ENCODE results near the gene PRKN.

Gene PRKN

GRCh38 chr6:161479376-161479775, 1248.2 kb downstream of the PRKN start:
- Histone ChIP-seq H3K4me3 (ENCODE audit: low read length) (no peak overlapping the region), H3K4me1 (ENCODE audit: control insufficient read depth, insufficient read depth, low read length) (no peaks in the 10 kb centered on the region), H3K9ac (ENCODE audit: low read length) (no peak overlapping the region), H3K36me3 (ENCODE audit: control insufficient read depth, insufficient read depth, low read length) (no peaks in the 10 kb centered on the region), H3K27me3 (ENCODE audit: control insufficient read depth, insufficient read depth, low read length) (no peaks in the 10 kb centered on the region), H3K27ac (ENCODE audit: low read depth, low read length) (no peak overlapping the region)

- Histone ChIP-seq H3K4me1 (ENCODE audit: control insufficient read depth, insufficient read depth, low read length) (no peaks in the 10 kb centered on the region), H3K9ac (ENCODE audit: low read length) (no peak overlapping the region), H3K36me3 (ENCODE audit: control insufficient read depth, insufficient read depth, low read length) (no peaks in the 10 kb centered on the region), H3K4me3 (ENCODE audit: low read length) (no peak overlapping the region), H3K27ac (ENCODE audit: low read depth, low read length) (no peak overlapping the region), H3K27me3 (ENCODE audit: control insufficient read depth, insufficient read depth, low read length) (no peaks in the 10 kb centered on the region)
These were observed 1249.6 kb downstream of the PRKN start for GRCh38 chr6:161477876-161478425.

GRCh38 chr6:161476711-161477110, 1250.9 kb downstream of the PRKN start:
- Histone ChIP-seq H3K9ac (ENCODE audit: low read length) (no peak overlapping the region), H3K27me3 (ENCODE audit: control insufficient read depth, insufficient read depth, low read length) (no peaks in the 10 kb centered on the region), H3K4me3 (ENCODE audit: low read length) (no peak overlapping the region), H3K27ac (ENCODE audit: low read depth, low read length) (no peak overlapping the region), H3K4me1 (ENCODE audit: control insufficient read depth, insufficient read depth, low read length) (no peaks in the 10 kb centered on the region), H3K36me3 (ENCODE audit: control insufficient read depth, insufficient read depth, low read length) (no peaks in the 10 kb centered on the region)

GRCh38 chr6:161465403-161465802, 1262.2 kb downstream of the PRKN start:
- Histone ChIP-seq H3K27me3 (ENCODE audit: control insufficient read depth, insufficient read depth, low read length) (no peaks in the 10 kb centered on the region), H3K4me1 (ENCODE audit: control insufficient read depth, insufficient read depth, low read length) (no peaks in the 10 kb centered on the region), H3K4me3 (ENCODE audit: low read length) (no peak overlapping the region), H3K27ac (ENCODE audit: low read depth, low read length) (no peak overlapping the region), H3K9ac (ENCODE audit: low read length) (no peak overlapping the region), H3K36me3 (ENCODE audit: control insufficient read depth, insufficient read depth, low read length) (no peaks in the 10 kb centered on the region)

- Histone ChIP-seq H3K36me3 (ENCODE audit: control insufficient read depth, insufficient read depth, low read length) (no peaks in the 10 kb centered on the region), H3K27me3 (ENCODE audit: control insufficient read depth, insufficient read depth, low read length) (no peaks in the 10 kb centered on the region), H3K4me3 (ENCODE audit: low read length) (no peak overlapping the region), H3K27ac (ENCODE audit: low read depth, low read length) (no peak overlapping the region), H3K9ac (ENCODE audit: low read length) (no peak overlapping the region), H3K4me1 (ENCODE audit: control insufficient read depth, insufficient read depth, low read length) (no peaks in the 10 kb centered on the region)
These were observed 1264.5 kb downstream of the PRKN start for GRCh38 chr6:161463071-161463470.

- Histone ChIP-seq H3K27ac (ENCODE audit: low read depth, low read length) (no peak overlapping the region), H3K27me3 (ENCODE audit: control insufficient read depth, insufficient read depth, low read length) (no peaks in the 10 kb centered on the region), H3K4me1 (ENCODE audit: control insufficient read depth, insufficient read depth, low read length) (no peaks in the 10 kb centered on the region)
These were observed 1265.4 kb downstream of the PRKN start for GRCh38 chr6:161462148-161462547.

GRCh38 chr6:161459008-161459615, 1268.5 kb downstream of the PRKN start:
- H3K36me3 ChIP-seq (ENCODE audit: control insufficient read depth, insufficient read depth, low read length), result no peaks in the 10 kb centered on the region
- H3K4me3 ChIP-seq (ENCODE audit: low read length), result no peak overlapping the region
- no peaks in the 10 kb centered on the region for H3K4me1 ChIP-seq (ENCODE audit: control insufficient read depth, insufficient read depth, low read length)
- H3K9ac ChIP-seq (ENCODE audit: low read length), result no peak overlapping the region
- peak overlapping the region; percentile 11 for H3K27ac ChIP-seq (ENCODE audit: low read depth, low read length)
- H3K27me3 ChIP-seq (ENCODE audit: control insufficient read depth, insufficient read depth, low read length), result no peaks in the 10 kb centered on the region

More at GRCh38 chr6:161462148-161462547, 1265.4 kb downstream of the PRKN start:
- H3K4me3 ChIP-seq (ENCODE audit: low read length), result no peak overlapping the region
- no peak overlapping the region for H3K9ac ChIP-seq (ENCODE audit: low read length)
- H3K36me3 ChIP-seq (ENCODE audit: control insufficient read depth, insufficient read depth, low read length), result no peaks in the 10 kb centered on the region

GRCh38 chr6:161458201-161458951, 1269.2 kb downstream of the PRKN start:
- no peak overlapping the region for H3K4me3 ChIP-seq (ENCODE audit: low read length)
- no peaks in the 10 kb centered on the region for H3K27me3 ChIP-seq (ENCODE audit: control insufficient read depth, insufficient read depth, low read length)
- H3K27ac ChIP-seq (ENCODE audit: low read depth, low read length), result peak overlapping the region; percentile 11
- no peak overlapping the region for H3K9ac ChIP-seq (ENCODE audit: low read length)
- no peaks in the 10 kb centered on the region for H3K36me3 ChIP-seq (ENCODE audit: control insufficient read depth, insufficient read depth, low read length)
- no peaks in the 10 kb centered on the region for H3K4me1 ChIP-seq (ENCODE audit: control insufficient read depth, insufficient read depth, low read length)

GRCh38 chr6:161455848-161456247, 1271.7 kb downstream of the PRKN start:
- Histone ChIP-seq H3K9ac (ENCODE audit: low read length) (no peak overlapping the region), H3K36me3 (ENCODE audit: control insufficient read depth, insufficient read depth, low read length) (no peaks in the 10 kb centered on the region), H3K27ac (ENCODE audit: low read depth, low read length) (no peak overlapping the region), H3K27me3 (ENCODE audit: control insufficient read depth, insufficient read depth, low read length) (no peaks in the 10 kb centered on the region), H3K4me1 (ENCODE audit: control insufficient read depth, insufficient read depth, low read length) (no peaks in the 10 kb centered on the region), H3K4me3 (ENCODE audit: low read length) (no peak overlapping the region)

- Histone ChIP-seq H3K27ac (ENCODE audit: low read depth, low read length) (no peak overlapping the region), H3K27me3 (ENCODE audit: control insufficient read depth, insufficient read depth, low read length) (no peaks in the 10 kb centered on the region), H3K36me3 (ENCODE audit: control insufficient read depth, insufficient read depth, low read length) (no peaks in the 10 kb centered on the region), H3K9ac (ENCODE audit: low read length) (no peak overlapping the region), H3K4me1 (ENCODE audit: control insufficient read depth, insufficient read depth, low read length) (no peaks in the 10 kb centered on the region), H3K4me3 (ENCODE audit: low read length) (no peak overlapping the region)
These were observed 1274.0 kb downstream of the PRKN start for GRCh38 chr6:161453558-161453957.

GRCh38 chr6:161452241-161452640, 1275.3 kb downstream of the PRKN start:
- no peaks in the 10 kb centered on the region for H3K4me1 ChIP-seq (ENCODE audit: control insufficient read depth, insufficient read depth, low read length)
- no peak overlapping the region for H3K4me3 ChIP-seq (ENCODE audit: low read length)
- no peaks in the 10 kb centered on the region for H3K27me3 ChIP-seq (ENCODE audit: control insufficient read depth, insufficient read depth, low read length)
- no peaks in the 10 kb centered on the region for H3K36me3 ChIP-seq (ENCODE audit: control insufficient read depth, insufficient read depth, low read length)
- H3K27ac ChIP-seq (ENCODE audit: low read depth, low read length), result no peak overlapping the region
- H3K9ac ChIP-seq (ENCODE audit: low read length), result no peak overlapping the region

- H3K27ac ChIP-seq (ENCODE audit: low read depth, low read length), result no peak overlapping the region
- no peak overlapping the region for H3K4me3 ChIP-seq (ENCODE audit: low read length)
- no peaks in the 10 kb centered on the region for H3K27me3 ChIP-seq (ENCODE audit: control insufficient read depth, insufficient read depth, low read length)
- peaks cover 6% of the 10 kb centered on the region for H3K4me1 ChIP-seq (ENCODE audit: control insufficient read depth, insufficient read depth, low read length)
- no peak overlapping the region for H3K9ac ChIP-seq (ENCODE audit: low read length)
- no peaks in the 10 kb centered on the region for H3K36me3 ChIP-seq (ENCODE audit: control insufficient read depth, insufficient read depth, low read length)
These were observed 1278.0 kb downstream of the PRKN start for GRCh38 chr6:161449521-161449920.

- Histone ChIP-seq H3K9ac (ENCODE audit: low read length) (no peak overlapping the region), H3K27me3 (ENCODE audit: control insufficient read depth, insufficient read depth, low read length) (no peaks in the 10 kb centered on the region), H3K4me3 (ENCODE audit: low read length) (no peak overlapping the region), H3K27ac (ENCODE audit: low read depth, low read length) (no peak overlapping the region), H3K4me1 (ENCODE audit: control insufficient read depth, insufficient read depth, low read length) (peaks cover 6% of the 10 kb centered on the region), H3K36me3 (ENCODE audit: control insufficient read depth, insufficient read depth, low read length) (no peaks in the 10 kb centered on the region)
These were observed 1280.6 kb downstream of the PRKN start for GRCh38 chr6:161446949-161447348.
